ENCODE results near the gene EEF2K.

DNA sequence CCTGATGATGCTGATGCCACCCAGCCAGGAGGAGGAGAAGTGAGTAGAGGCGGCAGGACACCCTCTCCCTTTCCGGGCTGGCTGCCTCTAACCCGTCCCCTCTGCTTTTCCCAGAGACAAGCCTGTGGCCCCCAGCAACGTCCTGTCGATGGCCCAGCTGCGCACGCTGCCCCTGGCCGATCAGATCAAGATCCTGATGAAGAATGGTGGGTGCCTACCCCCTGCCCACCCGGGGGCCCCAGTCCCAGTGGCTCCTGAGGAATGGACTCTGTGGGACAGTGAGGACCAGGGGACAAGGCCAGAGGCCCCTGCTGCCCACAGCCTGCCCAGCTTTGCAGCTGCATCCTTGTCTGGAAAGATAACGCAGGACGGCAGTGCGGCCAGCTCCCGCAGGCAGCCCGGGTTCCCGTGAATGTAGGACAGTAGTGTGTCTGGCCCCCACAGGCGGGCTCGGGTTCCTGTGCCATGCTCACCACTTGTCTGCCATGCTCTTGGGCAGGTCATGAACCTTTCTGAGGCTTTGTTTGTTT lies 111.0 kb downstream of the EEF2K start:
- TF ChIP-seq POLR2A (IDR thresholded peaks at IDR 0.05; ENCODE audit: low read length) (no peak), GATA1 (IDR thresholded peaks at IDR 0.05; ENCODE audit: low read depth, low read length) (no peak)
